Measurements from ENCODE around the gene ERP44. TPM values are rescaled to one million over a fixed set of nuclear protein-coding genes. Genes with fewer than 3 reads are reported as not detected.

Gene ERP44
- polyA plus RNA-seq, 1 of the 3 experiments (the other 2 are of a cell fraction), result 10.0 TPM

GRCh38 chr9:100111235-100111634 lies 12.4 kb upstream of the ERP44 start:
- Histone ChIP-seq H3K27ac (ENCODE audit: low read depth in 2 of 2, low read length in 1 of 2) (peak overlapping the region; percentile 71 to 72), H3K4me2 (peak overlapping the region; percentile 30; the same call in 1 of the 2 replicates), H3K27me3 (ENCODE audit: insufficient read depth) (no peaks in the 10 kb centered on the region), H3K9me2 (no peaks in the 10 kb centered on the region), H3K4me1 (ENCODE audit: control insufficient read depth in 1 of 2, insufficient read depth in 2 of 2, low read depth in 1 of 2, low read length in 1 of 2) (peaks cover 2 to 30% of the 10 kb centered on the region in 2 experiments; a peak in 3 of 4 replicates), H3K36me3 (replicated peaks in 1 of 2; ENCODE audit: control insufficient read depth in 1 of 2, insufficient read depth in 2 of 2, low read length in 1 of 2) (peaks cover 38 to 50% of the 10 kb centered on the region in 2 experiments), H3F3A (replicated peaks; ENCODE audit: insufficient read depth) (peaks cover 25% of the 10 kb centered on the region), H2AFZ (ENCODE audit: low read depth) (no peak overlapping the region), H3K9me3 (no peaks in the 10 kb centered on the region), H3K9ac (no peak overlapping the region), H4K20me1 (ENCODE audit: insufficient read depth) (no peaks in the 10 kb centered on the region), H3K79me2 (ENCODE audit: insufficient read depth) (peaks cover 58% of the 10 kb centered on the region), H3K4me3 (ENCODE audit: low read depth in 2 of 2, low read length in 1 of 2) (no peak overlapping the region)
- ChIA-PET POLR2A (no interaction called here), CTCF (interaction anchor here (1.2 kb wide), 1 partner anchor 10 kb away, joined by 3 read pairs; no protein-coding TSS in a partner anchor)
- DNase-seq, result no peak
- WGBS (ENCODE audit: low lambda C conversion rate), result 37% methylated on average over 4 of the region's 4 CpGs
- no peak for TF ChIP-seq ELF1 (IDR thresholded peaks at IDR 0.05)
- TF ChIP-seq SIN3A (IDR thresholded peaks at IDR 0.05; ENCODE audit: borderline replicate concordance, low read depth, low read length), result no peak
- TF ChIP-seq TEAD4 (IDR thresholded peaks at IDR 0.05; ENCODE audit: borderline replicate concordance, insufficient read depth), result peak; percentile 75; the same call in 1 of the 2 replicates
- no peak for TF ChIP-seq GABPA (IDR thresholded peaks at IDR 0.05; ENCODE audit: low read depth)
- no peak for TF ChIP-seq CTCF (IDR thresholded peaks at IDR 0.05)
- peak; percentile 44; the same call in 1 of the 2 replicates for TF ChIP-seq FOSL2 (IDR thresholded peaks at IDR 0.05; ENCODE audit: borderline replicate concordance, low read depth)
- TF ChIP-seq REST (IDR thresholded peaks at IDR 0.05; ENCODE audit: low read depth, low read length), result peak; percentile 44; the same call in 1 of the 2 replicates
- TF ChIP-seq RXRA (IDR thresholded peaks at IDR 0.05; ENCODE audit: borderline replicate concordance, low read depth), result no peak
- TF ChIP-seq TAF1 (IDR thresholded peaks at IDR 0.05; ENCODE audit: borderline replicate concordance, low read depth, low read length), result no peak; the same call in 1 of the 2 replicates
- TF ChIP-seq TCF12 (IDR thresholded peaks at IDR 0.05), result peak; percentile 85
- TF ChIP-seq YY1 (IDR thresholded peaks at IDR 0.05; ENCODE audit: low read depth), result no peak
- TF ChIP-seq SMC3 (IDR thresholded peaks at IDR 0.05; ENCODE audit: low read depth, low read length), result no peak
- TF ChIP-seq JUND (IDR thresholded peaks at IDR 0.05), result peak; percentile 55
- peak; percentile 76 for TF ChIP-seq PBX3 (IDR thresholded peaks at IDR 0.05)
- TF ChIP-seq EP300 (IDR thresholded peaks at IDR 0.05; ENCODE audit: borderline replicate concordance in 1 of 2, low read depth in 1 of 2, low read length in 1 of 2), result peak in 1 of 2 experiments; percentile 75; a peak in 2 of 4 replicates
- no peak for TF ChIP-seq NRF1 (IDR thresholded peaks at IDR 0.05; ENCODE audit: low read depth, low read length)
- TF ChIP-seq USF1 (IDR thresholded peaks at IDR 0.05; ENCODE audit: borderline replicate concordance, low read depth), result no peak
- TF ChIP-seq IRF3 (IDR thresholded peaks at IDR 0.05; ENCODE audit: low read depth, low read length), result no peak
- no peak for TF ChIP-seq EZH2phosphoT487 (IDR thresholded peaks at IDR 0.05; ENCODE audit: borderline replicate concordance, low read depth)
- no peak for TF ChIP-seq CHD2 (IDR thresholded peaks at IDR 0.05; ENCODE audit: low read length, partially characterized antibody)
- no peak for TF ChIP-seq ZBTB33 (IDR thresholded peaks at IDR 0.05; ENCODE audit: borderline replicate concordance, low read depth)
- no peak for TF ChIP-seq FOXM1 (IDR thresholded peaks at IDR 0.05; ENCODE audit: low read depth)
- no peak for TF ChIP-seq RFX5 (IDR thresholded peaks at IDR 0.05; ENCODE audit: low read length)
- TF ChIP-seq RAD21 (IDR thresholded peaks at IDR 0.05; ENCODE audit: low read length), result no peak

All from SK-N-SH (cell line).